C4-2B (cell line): ENCODE data around the gene BCL2L12.

Experiments
- CTCF ChIP-seq: fragments of 450-650 bp; conservative IDR thresholded peaks from 2 replicates; pipeline ENCODE4 v1.5.1; 2017; ENCODE audit warnings: mild to moderate bottlenecking
- ZFX ChIP-seq: fragments of 450-650 bp; IDR thresholded peaks from 2 replicates; pipeline ENCODE4 v1.6.1; 2017

GRCh38 chr19:49635530-49636232 lies 30.1 kb upstream of the BCL2L12 start:
- no peak for TF ChIP-seq CTCF
- no peak for TF ChIP-seq ZFX
